Mesothelial cell of epicardium (in vitro differentiated cells): Measurements from ENCODE around the gene INCA1. TPM values are rescaled to one million over a fixed set of nuclear protein-coding genes. Genes with fewer than 3 reads are reported as not detected.

Experiments
- DNase-seq, 2 experiments: peaks; one replicate each; pipeline ENCODE4 v3.0.0; 2021; ENCODE audit warnings: low spot score in 2 of 2; ENCODE audit not compliant: unreplicated experiment in 2 of 2
- H3K27ac Mint-ChIP-seq: 2 replicates; pipeline ENCODE4 v1.8.0; 2021; ENCODE audit warnings: mixed read lengths
- H3K27me3 Mint-ChIP-seq: 2 replicates; pipeline ENCODE4 v1.8.0; 2021; ENCODE audit warnings: low read depth, mixed read lengths
- H3K36me3 Mint-ChIP-seq: 2 replicates; pipeline ENCODE4 v1.8.0; 2021; ENCODE audit warnings: mixed read lengths
- H3K4me1 Mint-ChIP-seq: 2 replicates; pipeline ENCODE4 v1.8.0; 2021; ENCODE audit warnings: mixed read lengths
- H3K4me3 Mint-ChIP-seq: 2 replicates; pipeline ENCODE4 v1.8.0; 2021; ENCODE audit warnings: mild to moderate bottlenecking, moderate library complexity, mixed read lengths
- H3K9me3 Mint-ChIP-seq: 2 replicates; pipeline ENCODE4 v1.8.0; 2021; ENCODE audit warnings: mixed read lengths
- CTCF ChIP-seq: fragments of 200-600 bp; sonication (generic); IDR thresholded peaks from one replicate; pipeline ENCODE4 v1.5.0; 2021; ENCODE audit warnings: antibody characterized with exemption; ENCODE audit not compliant: unreplicated experiment
- total RNA-seq: library from RNA; stranded (reverse); gene quantifications from 3 replicates; pipeline ENCODE4 v1.2.1, GENCODE V29; 2021

The INCA1 gene
- total RNA-seq, 1 donor from 2014 or later = 2.7 TPM

- Mint-ChIP-seq H3K27ac (peak overlapping the region; percentile 90), H3K27me3 (no peaks in the 10 kb centered on the region), H3K9me3 (no peaks in the 10 kb centered on the region), H3K4me1 (peaks cover 26% of the 10 kb centered on the region), H3K4me3 (peak overlapping the region; percentile 73), H3K36me3 (no peaks in the 10 kb centered on the region)
- DNase-seq = no peak
- no peak for TF ChIP-seq CTCF
These were observed 45.8 kb downstream of the INCA1 start for GRCh38 chr17:4951486-4951885.

GRCh38 chr17:4950746-4951204 is 46.5 kb downstream of the INCA1 start, which contains the start of gene ENO3:
Gene ENO3 (plus strand): TSS chr17:4951119. CDS start chr17:4951830, 711 bp downstream.
- peaks cover 31% of the 10 kb centered on the region for H3K4me1 Mint-ChIP-seq
- peak within 1 kb of the TSS; percentile 90 for H3K27ac Mint-ChIP-seq
- TF ChIP-seq CTCF = no peak
- peak within 1 kb of the TSS; percentile 73 for H3K4me3 Mint-ChIP-seq
- H3K9me3 Mint-ChIP-seq = no peaks in the 10 kb centered on the region
- no peak for DNase-seq
- no peaks in the 10 kb centered on the region for H3K36me3 Mint-ChIP-seq
- no peaks in the 10 kb centered on the region for H3K27me3 Mint-ChIP-seq

GRCh38 chr17:4950075-4950745 is 47.1 kb downstream of the INCA1 start:
- Mint-ChIP-seq H3K4me1 (peaks cover 37% of the 10 kb centered on the region), H3K27ac (peak overlapping the region; percentile 90), H3K36me3 (peaks cover 5% of the 10 kb centered on the region), H3K9me3 (no peaks in the 10 kb centered on the region), H3K27me3 (no peaks in the 10 kb centered on the region), H3K4me3 (peak overlapping the region; percentile 73)
- DNase-seq = peak; percentile 41 to 65
- no peak for TF ChIP-seq CTCF

GRCh38 chr17:4949321-4950074 is 47.8 kb downstream of the INCA1 start:
- peak overlapping the region; percentile 70 for H3K4me3 Mint-ChIP-seq
- peak overlapping the region; percentile 86 for H3K27ac Mint-ChIP-seq
- no peaks in the 10 kb centered on the region for H3K27me3 Mint-ChIP-seq
- peaks cover 8% of the 10 kb centered on the region for H3K36me3 Mint-ChIP-seq
- no peak for TF ChIP-seq CTCF
- peak; percentile 40 to 64 for DNase-seq
- peaks cover 39% of the 10 kb centered on the region for H3K4me1 Mint-ChIP-seq
- no peaks in the 10 kb centered on the region for H3K9me3 Mint-ChIP-seq

GRCh38 chr17:4948931-4949320 is 48.4 kb downstream of the INCA1 start:
- TF ChIP-seq CTCF = no peak
- no peaks in the 10 kb centered on the region for H3K9me3 Mint-ChIP-seq
- peaks cover 40% of the 10 kb centered on the region for H3K4me1 Mint-ChIP-seq
- peak overlapping the region; percentile 99 for H3K27ac Mint-ChIP-seq
- H3K27me3 Mint-ChIP-seq = no peaks in the 10 kb centered on the region
- peak overlapping the region; percentile 93 for H3K4me3 Mint-ChIP-seq
- H3K36me3 Mint-ChIP-seq = peaks cover 8% of the 10 kb centered on the region
- DNase-seq = peak; percentile 66 to 82
